ENCODE data around the gene SPIN4.
"Not testable (repeated sequence)": the region's sequence is repeated elsewhere in the genome, so short reads cannot be mapped to it uniquely, and the experiment has no call there.

The SPIN4 gene

GRCh38 chrX:63350941-63351616 lies at the start of gene SPIN4:
Gene SPIN4 (minus strand): TSS chrX:63351332. CDS start chrX:63350819, 513 bp downstream.
- peak; percentile 95 for DNase-seq

- no peak for DNase-seq
Measured at GRCh38 chrX:63400340-63400739, 49.2 kb upstream of the SPIN4 start.

- no peak for DNase-seq
Measured at GRCh38 chrX:63394872-63395271, 43.7 kb upstream of the SPIN4 start.

GRCh38 chrX:63393094-63393493 lies 42.0 kb upstream of the SPIN4 start:
- not testable (repeated sequence) for DNase-seq

- DNase-seq: no peak
Measured at GRCh38 chrX:63387411-63387810, 36.3 kb upstream of the SPIN4 start.

GRCh38 chrX:63384263-63384662 lies 33.1 kb upstream of the SPIN4 start:
- not testable (repeated sequence) for DNase-seq

- DNase-seq: not testable (repeated sequence)
Measured at GRCh38 chrX:63373012-63373411, 21.9 kb upstream of the SPIN4 start.

GRCh38 chrX:63367699-63368098 lies 16.6 kb upstream of the SPIN4 start:
- DNase-seq: not testable (repeated sequence)

GRCh38 chrX:63363788-63364187 lies 12.7 kb upstream of the SPIN4 start:
- no peak for DNase-seq

- DNase-seq: no peak
Measured at GRCh38 chrX:63361494-63361893, 10.4 kb upstream of the SPIN4 start.

GRCh38 chrX:63354484-63354883 lies 3.4 kb upstream of the SPIN4 start:
- DNase-seq: no peak

- peak; percentile 61 for DNase-seq
Measured at GRCh38 chrX:63350465-63350877, 661 bp downstream of the SPIN4 start.

GRCh38 chrX:63349307-63349706 lies 1.8 kb downstream of the SPIN4 start:
- DNase-seq: no peak

GRCh38 chrX:63330681-63331080 lies 20.5 kb downstream of the SPIN4 start:
- DNase-seq: no peak

GRCh38 chrX:63327788-63328187 lies 23.3 kb downstream of the SPIN4 start:
- DNase-seq: no peak

GRCh38 chrX:63299596-63299995 lies 51.5 kb downstream of the SPIN4 start:
- no peak for DNase-seq

All from islet precursor cell (in vitro differentiated cells).